IMR-90 (cell line): ENCODE results near the gene DNAH8.

Source experiments
- CEBPB ChIP-seq: IDR thresholded peaks from 2 replicates; pipeline ENCODE4 v1.6.1; 2012; ENCODE audit warnings: low read depth, low read length, improper control_type of control experiment
- FOS ChIP-seq: fragments of 150-350 bp; IDR thresholded peaks from 2 replicates; pipeline ENCODE4 v1.6.1; 2016; ENCODE audit warnings: low read depth, low read length
- MXI1 ChIP-seq: IDR thresholded peaks from 2 replicates; pipeline ENCODE4 v1.6.1; 2012; ENCODE audit warnings: low read depth, mild to moderate bottlenecking, low read length, moderate library complexity, borderline replicate concordance
- POLR2A ChIP-seq: IDR thresholded peaks from 2 replicates; pipeline ENCODE4 v1.6.1; 2012; ENCODE audit warnings: mild to moderate bottlenecking, low read depth, low read length
- RAD21 ChIP-seq: IDR thresholded peaks from 2 replicates; pipeline ENCODE4 v1.6.1; 2012; ENCODE audit warnings: low read length, improper control_type of control experiment
- RFX5 ChIP-seq: IDR thresholded peaks from 2 replicates; pipeline ENCODE4 v1.8.0; 2012; ENCODE audit warnings: low read depth, mild to moderate bottlenecking, low read length, moderate library complexity
- SMC3 ChIP-seq: fragments of 150-350 bp; IDR thresholded peaks from 2 replicates; pipeline ENCODE4 v1.6.1; 2016; ENCODE audit warnings: low read depth, mild to moderate bottlenecking, antibody characterized with exemption, low read length, moderate library complexity
- TF ChIP-seq, protein P1 (sequence below): conservative IDR thresholded peaks from 2 replicates; pipeline ENCODE4 v1.5.1; 2012; ENCODE audit warnings: mild to moderate bottlenecking, low read depth, low read length, improper control_type of control experiment
- TF ChIP-seq, protein P2 (sequence below): fragments of 150-350 bp; IDR thresholded peaks from 2 replicates; pipeline ENCODE4 v1.6.1; 2016; ENCODE audit warnings: low read depth, mild to moderate bottlenecking, low read length, moderate library complexity, borderline replicate concordance
- TF ChIP-seq, protein P3 (sequence below): fragments of 150-350 bp; IDR thresholded peaks from 2 replicates; pipeline ENCODE4 v1.6.1; 2017; ENCODE audit warnings: mild to moderate bottlenecking, antibody characterized with exemption, low read length, low read depth

DNA sequence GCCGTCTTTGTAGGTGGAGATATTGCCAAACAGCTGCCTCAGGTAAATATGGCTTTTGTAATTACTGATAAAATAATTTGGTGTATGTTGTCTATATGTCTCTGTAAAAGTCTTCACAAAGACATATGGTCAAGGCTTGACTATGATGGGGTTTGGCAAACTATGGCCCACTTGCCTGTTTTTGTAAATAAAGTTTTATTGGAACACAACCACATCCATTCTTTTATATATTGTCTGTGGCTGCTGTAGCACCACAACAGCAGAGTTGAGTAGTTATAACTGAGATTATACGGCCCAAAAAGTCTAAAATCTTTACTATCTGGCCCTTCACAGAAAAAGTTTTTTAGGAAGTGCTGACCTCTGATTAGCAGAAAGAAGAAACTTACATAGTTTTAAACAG lies 133.6 kb downstream of the DNAH8 start:
- TF ChIP-seq, protein P1, sequence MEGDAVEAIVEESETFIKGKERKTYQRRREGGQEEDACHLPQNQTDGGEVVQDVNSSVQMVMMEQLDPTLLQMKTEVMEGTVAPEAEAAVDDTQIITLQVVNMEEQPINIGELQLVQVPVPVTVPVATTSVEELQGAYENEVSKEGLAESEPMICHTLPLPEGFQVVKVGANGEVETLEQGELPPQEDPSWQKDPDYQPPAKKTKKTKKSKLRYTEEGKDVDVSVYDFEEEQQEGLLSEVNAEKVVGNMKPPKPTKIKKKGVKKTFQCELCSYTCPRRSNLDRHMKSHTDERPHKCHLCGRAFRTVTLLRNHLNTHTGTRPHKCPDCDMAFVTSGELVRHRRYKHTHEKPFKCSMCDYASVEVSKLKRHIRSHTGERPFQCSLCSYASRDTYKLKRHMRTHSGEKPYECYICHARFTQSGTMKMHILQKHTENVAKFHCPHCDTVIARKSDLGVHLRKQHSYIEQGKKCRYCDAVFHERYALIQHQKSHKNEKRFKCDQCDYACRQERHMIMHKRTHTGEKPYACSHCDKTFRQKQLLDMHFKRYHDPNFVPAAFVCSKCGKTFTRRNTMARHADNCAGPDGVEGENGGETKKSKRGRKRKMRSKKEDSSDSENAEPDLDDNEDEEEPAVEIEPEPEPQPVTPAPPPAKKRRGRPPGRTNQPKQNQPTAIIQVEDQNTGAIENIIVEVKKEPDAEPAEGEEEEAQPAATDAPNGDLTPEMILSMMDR, result no peak
- TF ChIP-seq POLR2A, result no peak
- no peak for TF ChIP-seq CEBPB
- TF ChIP-seq MXI1, result no peak
- TF ChIP-seq RAD21, result no peak
- no peak for TF ChIP-seq FOS
- no peak for TF ChIP-seq SMC3
- TF ChIP-seq, protein P2, sequence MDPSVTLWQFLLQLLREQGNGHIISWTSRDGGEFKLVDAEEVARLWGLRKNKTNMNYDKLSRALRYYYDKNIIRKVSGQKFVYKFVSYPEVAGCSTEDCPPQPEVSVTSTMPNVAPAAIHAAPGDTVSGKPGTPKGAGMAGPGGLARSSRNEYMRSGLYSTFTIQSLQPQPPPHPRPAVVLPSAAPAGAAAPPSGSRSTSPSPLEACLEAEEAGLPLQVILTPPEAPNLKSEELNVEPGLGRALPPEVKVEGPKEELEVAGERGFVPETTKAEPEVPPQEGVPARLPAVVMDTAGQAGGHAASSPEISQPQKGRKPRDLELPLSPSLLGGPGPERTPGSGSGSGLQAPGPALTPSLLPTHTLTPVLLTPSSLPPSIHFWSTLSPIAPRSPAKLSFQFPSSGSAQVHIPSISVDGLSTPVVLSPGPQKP, result no peak
- TF ChIP-seq, protein P3, sequence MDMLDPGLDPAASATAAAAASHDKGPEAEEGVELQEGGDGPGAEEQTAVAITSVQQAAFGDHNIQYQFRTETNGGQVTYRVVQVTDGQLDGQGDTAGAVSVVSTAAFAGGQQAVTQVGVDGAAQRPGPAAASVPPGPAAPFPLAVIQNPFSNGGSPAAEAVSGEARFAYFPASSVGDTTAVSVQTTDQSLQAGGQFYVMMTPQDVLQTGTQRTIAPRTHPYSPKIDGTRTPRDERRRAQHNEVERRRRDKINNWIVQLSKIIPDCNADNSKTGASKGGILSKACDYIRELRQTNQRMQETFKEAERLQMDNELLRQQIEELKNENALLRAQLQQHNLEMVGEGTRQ, result no peak
- TF ChIP-seq RFX5, result no peak
